Neuron (in vitro differentiated cells): ENCODE data around the gene RHOXF2.
"Not testable (repeated sequence)": the region's sequence is repeated elsewhere in the genome, so short reads cannot be mapped to it uniquely, and the experiment has no call there.

Experiments used
- H2AFZ ChIP-seq: one replicate; pipeline ENCODE4 v1.6.1; 2013; ENCODE audit warnings: low read depth, mild to moderate bottlenecking, inconsistent platforms, low read length, moderate library complexity
- H3K27me3 ChIP-seq: one replicate; pipeline ENCODE4 v1.6.1; 2013; ENCODE audit warnings: low read length; ENCODE audit not compliant: insufficient read depth
- H3K36me3 ChIP-seq: one replicate; pipeline ENCODE4 v1.6.1; 2013; ENCODE audit warnings: low read length; ENCODE audit not compliant: insufficient read depth
- H3K4me1 ChIP-seq: one replicate; pipeline ENCODE4 v1.6.1; 2013; ENCODE audit warnings: low read length; ENCODE audit not compliant: insufficient read depth
- H3K4me3 ChIP-seq: 2 replicates; pipeline ENCODE4 v1.5.1; 2013; ENCODE audit warnings: mild to moderate bottlenecking, low read length, moderate library complexity
- H3K9me3 ChIP-seq: one replicate; pipeline ENCODE4 v1.6.1; 2013; ENCODE audit warnings: low read length

RHOXF2 gene

GRCh38 chrX:120146323-120146722 lies 12.1 kb upstream of the RHOXF2 start:
- H3K4me3 ChIP-seq, H3K36me3 ChIP-seq, H3K4me1 ChIP-seq, H2AFZ ChIP-seq, H3K27me3 ChIP-seq, H3K9me3 ChIP-seq: not testable (repeated sequence)

DNA sequence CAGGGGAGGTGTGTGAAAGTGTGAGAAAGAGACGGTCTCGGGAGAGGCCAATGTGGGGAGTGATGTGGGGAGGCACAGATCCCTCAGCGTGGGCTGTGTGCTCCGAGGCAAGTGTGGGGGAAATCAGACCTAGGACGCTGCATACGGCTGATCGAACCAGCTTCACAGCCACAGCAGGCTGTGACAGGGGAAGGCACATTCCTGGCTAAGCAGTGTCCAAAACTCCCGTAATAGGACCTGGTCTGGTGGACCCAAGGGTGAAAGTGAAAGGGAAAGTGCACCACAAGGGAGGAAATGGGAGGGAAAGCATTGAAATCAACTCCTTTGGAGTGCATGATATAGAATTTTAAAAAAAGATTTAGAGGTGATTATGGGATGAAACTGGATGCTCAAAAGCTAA lies 10.9 kb upstream of the RHOXF2 start:
- no peaks in the 10 kb centered on the region for H3K36me3 ChIP-seq

GRCh38 chrX:120150109-120150744 lies 8.2 kb upstream of the RHOXF2 start:
- H3K27me3 ChIP-seq, H3K4me1 ChIP-seq, H2AFZ ChIP-seq, H3K9me3 ChIP-seq, H3K4me3 ChIP-seq, H3K36me3 ChIP-seq: not testable (repeated sequence)

More for the DNA sequence above, 10.9 kb upstream of the RHOXF2 start:
- Histone ChIP-seq H3K9me3 (peaks cover 3% of the 10 kb centered on the region), H2AFZ (no peak overlapping the region), H3K4me3 (no peak overlapping the region), H3K27me3 (no peaks in the 10 kb centered on the region), H3K4me1 (no peaks in the 10 kb centered on the region)

- H3K4me3 ChIP-seq, H3K9me3 ChIP-seq, H2AFZ ChIP-seq, H3K4me1 ChIP-seq, H3K27me3 ChIP-seq, H3K36me3 ChIP-seq: not testable (repeated sequence)
These were observed 673 bp downstream of the RHOXF2 start for GRCh38 chrX:120159086-120159485.

GRCh38 chrX:120193254-120193653 lies 34.8 kb downstream of the RHOXF2 start:
- H2AFZ ChIP-seq, H3K36me3 ChIP-seq, H3K4me3 ChIP-seq: not testable (repeated sequence)

GRCh38 chrX:120193720-120194119 lies 35.3 kb downstream of the RHOXF2 start:
- H3K4me3 ChIP-seq, H3K9me3 ChIP-seq, H2AFZ ChIP-seq, H3K27me3 ChIP-seq, H3K4me1 ChIP-seq, H3K36me3 ChIP-seq: not testable (repeated sequence)

More at GRCh38 chrX:120193254-120193653, 34.8 kb downstream of the RHOXF2 start:
- H3K27me3 ChIP-seq, H3K9me3 ChIP-seq, H3K4me1 ChIP-seq: not testable (repeated sequence)

DNA sequence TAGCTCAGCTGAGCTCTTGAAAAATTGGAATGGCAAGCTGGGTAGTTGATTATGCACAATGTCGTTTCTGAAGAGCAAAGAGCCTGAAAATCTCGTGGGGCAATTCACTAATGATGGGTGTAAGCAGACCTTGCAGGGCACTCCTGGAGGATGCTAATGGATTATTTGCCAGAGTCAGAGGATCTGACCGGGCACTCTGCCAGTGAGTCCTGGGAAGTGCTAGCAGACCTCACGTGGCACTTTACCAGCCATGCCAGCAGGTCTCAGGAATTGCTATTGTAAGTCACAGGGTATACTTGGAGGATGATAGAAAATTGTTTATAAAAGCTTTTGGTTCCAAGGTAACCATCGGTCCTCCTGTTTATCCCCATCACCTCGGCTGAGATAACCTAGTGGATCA lies 37.4 kb downstream of the RHOXF2 start:
- H3K4me1 ChIP-seq, H3K27me3 ChIP-seq, H2AFZ ChIP-seq, H3K36me3 ChIP-seq, H3K9me3 ChIP-seq, H3K4me3 ChIP-seq: not testable (repeated sequence)

- not testable (repeated sequence) for H3K4me3 ChIP-seq, H3K9me3 ChIP-seq
These were observed 38.3 kb downstream of the RHOXF2 start for GRCh38 chrX:120196626-120197283.

GRCh38 chrX:120200851-120201250 lies 42.4 kb downstream of the RHOXF2 start:
- Histone ChIP-seq H3K4me1 (no peaks in the 10 kb centered on the region), H2AFZ (no peak overlapping the region), H3K36me3 (no peaks in the 10 kb centered on the region), H3K27me3 (no peaks in the 10 kb centered on the region), H3K9me3 (no peaks in the 10 kb centered on the region), H3K4me3 (no peak overlapping the region)

More at GRCh38 chrX:120196626-120197283, 38.3 kb downstream of the RHOXF2 start:
- H2AFZ ChIP-seq, H3K36me3 ChIP-seq, H3K27me3 ChIP-seq, H3K4me1 ChIP-seq: not testable (repeated sequence)

- no peak overlapping the region for H3K4me3 ChIP-seq
- H3K9me3 ChIP-seq: no peaks in the 10 kb centered on the region
- no peaks in the 10 kb centered on the region for H3K27me3 ChIP-seq
- no peak overlapping the region for H2AFZ ChIP-seq
- no peaks in the 10 kb centered on the region for H3K4me1 ChIP-seq
- H3K36me3 ChIP-seq: no peaks in the 10 kb centered on the region
These were observed 47.7 kb downstream of the RHOXF2 start for GRCh38 chrX:120205816-120206753.

GRCh38 chrX:120207009-120207605 lies 48.7 kb downstream of the RHOXF2 start:
- no peaks in the 10 kb centered on the region for H3K36me3 ChIP-seq
- H3K4me3 ChIP-seq: no peak overlapping the region
- H3K9me3 ChIP-seq: no peaks in the 10 kb centered on the region
- no peaks in the 10 kb centered on the region for H3K27me3 ChIP-seq
- H2AFZ ChIP-seq: no peak overlapping the region
- no peaks in the 10 kb centered on the region for H3K4me1 ChIP-seq

- H3K4me1 ChIP-seq: no peaks in the 10 kb centered on the region
- no peak overlapping the region for H2AFZ ChIP-seq
- H3K9me3 ChIP-seq: no peaks in the 10 kb centered on the region
These were observed 55.2 kb downstream of the RHOXF2 start for GRCh38 chrX:120213438-120214265.

More at GRCh38 chrX:120213438-120214265, 55.2 kb downstream of the RHOXF2 start:
- Histone ChIP-seq H3K4me3 (no peak overlapping the region), H3K27me3 (no peaks in the 10 kb centered on the region), H3K36me3 (no peaks in the 10 kb centered on the region)
